Cardiac fibroblast (primary cell): ENCODE measurements around the gene TXNL4A.
A peak's percentile ranks its signal among the peaks of the same experiment; 100 is the strongest.

Source experiments
- DNase-seq, 2 donors: peaks; one replicate each; pipeline versions ENCODE4 v3.0.0 to v3.0.0-alpha.2; 2010; ENCODE audit warnings: low read depth in 2 of 2
- H3K4me3 ChIP-seq, 2 donors: replicated peaks in 1 of 2; 1 replicate in 1 of 2; 2 replicates in 1 of 2; pipeline ENCODE4 v1.5.1; 2011; ENCODE audit warnings: low read depth in 2 of 2, low read length in 2 of 2, mild to moderate bottlenecking in 2 of 2, moderate library complexity in 1 of 2
- CTCF ChIP-seq: IDR thresholded peaks from one replicate; pipeline ENCODE4 v1.5.1; 2011; ENCODE audit warnings: low read depth, mild to moderate bottlenecking, low read length, inconsistent platforms

The TXNL4A gene

GRCh38 chr18:79934311-79935097, 53.9 kb downstream of the TXNL4A start:
- no peak overlapping the region for H3K4me3 ChIP-seq
- no peak for DNase-seq
- no peak for TF ChIP-seq CTCF

- peak; percentile 28 for TF ChIP-seq CTCF
- no peak overlapping the region for H3K4me3 ChIP-seq
- peak; percentile 52 to 58 for DNase-seq
Measured at GRCh38 chr18:79933765-79934164, 54.6 kb downstream of the TXNL4A start.

- no peak for TF ChIP-seq CTCF
- H3K4me3 ChIP-seq: no peak overlapping the region
- no peak for DNase-seq
Measured at GRCh38 chr18:79932907-79933306, 55.5 kb downstream of the TXNL4A start.

- no peak for TF ChIP-seq CTCF
- H3K4me3 ChIP-seq: no peak overlapping the region
- DNase-seq: no peak
Measured at GRCh38 chr18:79931475-79931874, 56.9 kb downstream of the TXNL4A start.

- no peak for TF ChIP-seq CTCF
- no peak for DNase-seq
- no peak overlapping the region for H3K4me3 ChIP-seq
Measured at GRCh38 chr18:79930020-79930642, 58.2 kb downstream of the TXNL4A start.

- no peak for TF ChIP-seq CTCF
- DNase-seq: no peak
- H3K4me3 ChIP-seq: no peak overlapping the region
Measured at GRCh38 chr18:79928563-79928960, 59.8 kb downstream of the TXNL4A start.
